Common myeloid progenitor, CD34-positive (primary cell): ENCODE data around the gene CSMD2.

Experiments
- CTCF ChIA-PET: fragments of 350-600 bp; sonication (Branson Sonifier 250); formaldehyde crosslinking; loops from one replicate; lab custom pipeline; 2021; ENCODE audit warnings: antibody characterized with exemption; lab: Charles Lee
- POLR2A ChIA-PET: fragments of 350-600 bp; sonication (Branson Sonifier 250); formaldehyde crosslinking; loops from one replicate; lab custom pipeline; 2021; ENCODE audit warnings: antibody characterized with exemption; lab: Charles Lee
- DNase-seq, 3 donors: peaks; one replicate each; pipeline versions ENCODE4 v3.0.0 to v3.0.0-alpha.2; 2013
- H3K27ac ChIP-seq, 2 experiments: 1 replicate in 1 of 2; 2 replicates in 1 of 2; pipeline ENCODE4 v1.7.0; 2013; ENCODE audit warnings: inconsistent platforms in 2 of 2, low read length in 2 of 2, mild to moderate bottlenecking in 2 of 2, low read depth in 1 of 2, moderate library complexity in 1 of 2; ENCODE audit not compliant: severe bottlenecking in 2 of 2, insufficient read depth in 1 of 2, poor library complexity in 1 of 2
- H3K27me3 ChIP-seq, 5 experiments: replicated peaks in 2 of 5; 1 replicate in 3 of 5; 2 replicates in 2 of 5; pipeline versions ENCODE4 v1.6.1 to v1.7.0; 2013; ENCODE audit warnings: low read length in 4 of 5, mild to moderate bottlenecking in 2 of 5, moderate library complexity in 2 of 5, inconsistent platforms in 1 of 5; ENCODE audit not compliant: insufficient read depth in 5 of 5, control insufficient read depth in 4 of 5
- H3K36me3 ChIP-seq, 4 experiments: 1 replicate in 2 of 4; 2 replicates in 2 of 4; pipeline versions ENCODE4 v1.6.1 to v1.7.0; 2013; ENCODE audit warnings: low read length in 3 of 4, control low read depth in 1 of 4, mild to moderate bottlenecking in 1 of 4; ENCODE audit not compliant: control insufficient read depth in 4 of 4, insufficient read depth in 4 of 4
- H3K4me1 ChIP-seq, 4 experiments: 1 replicate in 3 of 4; 2 replicates in 1 of 4; pipeline versions ENCODE4 v1.6.1 to v1.7.1; 2013; ENCODE audit warnings: low read length in 3 of 4, mild to moderate bottlenecking in 3 of 4, control low read depth in 1 of 4, inconsistent platforms in 1 of 4, moderate library complexity in 1 of 4; ENCODE audit not compliant: control insufficient read depth in 4 of 4, insufficient read depth in 4 of 4; ENCODE audit errors: control extremely low read depth in 1 of 4
- H3K4me3 ChIP-seq, 7 experiments: 1 replicate in 4 of 7; 2 replicates in 3 of 7; pipeline versions ENCODE4 v1.5.1 to v1.7.0; 2013; ENCODE audit warnings: mild to moderate bottlenecking in 7 of 7, low read length in 6 of 7, moderate library complexity in 6 of 7, inconsistent platforms in 2 of 7, low read depth in 2 of 7, control low read depth in 1 of 7; ENCODE audit not compliant: insufficient read depth in 4 of 7, control insufficient read depth in 1 of 7; ENCODE audit errors: extremely low read depth in 1 of 7
- H3K9me3 ChIP-seq, 5 experiments: 1 replicate in 4 of 5; 2 replicates in 1 of 5; pipeline versions ENCODE4 v1.6.1 to v1.7.1; 2013; ENCODE audit warnings: low read length in 4 of 5, mild to moderate bottlenecking in 2 of 5, inconsistent platforms in 1 of 5, low read depth in 1 of 5, moderate library complexity in 1 of 5; ENCODE audit not compliant: control insufficient read depth in 4 of 5, insufficient read depth in 2 of 5; ENCODE audit errors: control extremely low read depth in 1 of 5
- WGBS: methylation state at CpG from one replicate; pipeline ENCODE4 v1.1.5; 2013; ENCODE audit not compliant: insufficient coverage; 5-methylcytosine and 5-hydroxymethylcytosine counted together

The CSMD2 gene

GRCh38 chr1:33706634-33707255 is 458.3 kb downstream of the CSMD2 start:
- Histone ChIP-seq H3K9me3 (no peaks in the 10 kb centered on the region), H3K4me1 (no peaks in the 10 kb centered on the region), H3K4me3 (no peak overlapping the region), H3K36me3 (no peaks in the 10 kb centered on the region), H3K27me3 (peaks cover 2 to 5% (median 2%) of the 10 kb centered on the region in 5 experiments), H3K27ac (no peak overlapping the region)
- ChIA-PET POLR2A (no interaction called here), CTCF (interaction anchor here (1.5 kb wide), 1 partner anchor 10 kb away, joined by 3 read pairs; no protein-coding TSS in a partner anchor)
- 93% methylated on average over 4 of the region's 12 CpGs for WGBS
- DNase-seq, result no peak

- Histone ChIP-seq H3K36me3 (no peaks in the 10 kb centered on the region), H3K4me3 (no peak overlapping the region), H3K9me3 (no peaks in the 10 kb centered on the region), H3K27ac (no peak overlapping the region), H3K27me3 (peaks cover 0 to 7% (median 2%) of the 10 kb centered on the region in 5 experiments), H3K4me1 (no peaks in the 10 kb centered on the region)
- WGBS, result 90% methylated on average over 2 of the region's 3 CpGs
- ChIA-PET POLR2A (no interaction called here), CTCF (no interaction called here)
- no peak for DNase-seq
Observed at GRCh38 chr1:33703464-33703863, 461.6 kb downstream of the CSMD2 start.

- H3K36me3 ChIP-seq, result no peaks in the 10 kb centered on the region
- no peak overlapping the region for H3K4me3 ChIP-seq
- H3K27me3 ChIP-seq, result peaks cover 0 to 11% (median 0%) of the 10 kb centered on the region in 5 experiments
- H3K4me1 ChIP-seq, result no peaks in the 10 kb centered on the region
- DNase-seq, result no peak
- H3K9me3 ChIP-seq, result peaks cover 0 to 4% (median 0%) of the 10 kb centered on the region in 5 experiments
- ChIA-PET POLR2A (no interaction called here), CTCF (no interaction called here)
- 97% methylated on average over 10 of the region's 14 CpGs for WGBS
- no peak overlapping the region for H3K27ac ChIP-seq
Observed at GRCh38 chr1:33698361-33699035, 466.5 kb downstream of the CSMD2 start.

GRCh38 chr1:33697816-33698215 is 467.2 kb downstream of the CSMD2 start:
- ChIA-PET POLR2A (no interaction called here), CTCF (no interaction called here)
- WGBS, result 83% methylated on average over 2 of the region's 2 CpGs
- Histone ChIP-seq H3K36me3 (no peaks in the 10 kb centered on the region), H3K4me1 (no peaks in the 10 kb centered on the region), H3K27ac (no peak overlapping the region), H3K27me3 (peaks cover 0 to 11% (median 0%) of the 10 kb centered on the region in 5 experiments), H3K9me3 (peaks cover 0 to 4% (median 0%) of the 10 kb centered on the region in 5 experiments), H3K4me3 (no peak overlapping the region)
- DNase-seq, result no peak

- Histone ChIP-seq H3K27me3 (peaks cover 0 to 11% (median 0%) of the 10 kb centered on the region in 5 experiments), H3K9me3 (peaks cover 0 to 4% (median 0%) of the 10 kb centered on the region in 5 experiments), H3K4me3 (no peak overlapping the region), H3K36me3 (no peaks in the 10 kb centered on the region), H3K27ac (no peak overlapping the region), H3K4me1 (no peaks in the 10 kb centered on the region)
- POLR2A ChIA-PET, result no interaction called here
- WGBS, result 86% methylated on average over 1 of the region's 2 CpGs
- no peak for DNase-seq
- CTCF ChIA-PET, result interaction anchor here (0.5 kb wide), 1 partner anchor 270 kb away, joined by 3 read pairs; no protein-coding TSS in a partner anchor
Observed at GRCh38 chr1:33696962-33697361, 468.1 kb downstream of the CSMD2 start.

- POLR2A ChIA-PET, result no interaction called here
- Histone ChIP-seq H3K27me3 (peaks cover 0 to 11% (median 0%) of the 10 kb centered on the region in 5 experiments), H3K9me3 (peaks cover 0 to 4% (median 0%) of the 10 kb centered on the region in 5 experiments), H3K4me3 (no peak overlapping the region), H3K4me1 (no peaks in the 10 kb centered on the region), H3K27ac (no peak overlapping the region), H3K36me3 (no peaks in the 10 kb centered on the region)
- DNase-seq, result no peak
- CTCF ChIA-PET, result interaction anchor here (0.5 kb wide), 1 partner anchor 271 kb away, joined by 3 read pairs; no protein-coding TSS in a partner anchor
- WGBS, result no CpG with 5 or more reads among the region's 1 CpG
Observed at GRCh38 chr1:33696311-33696710, 468.7 kb downstream of the CSMD2 start.
